Trophoblast cell (in vitro differentiated cells and primary cell): ENCODE data around the gene RFC2.

Experiments used
- DNase-seq, 2 donors: peaks; one replicate each; pipeline ENCODE4 v3.0.0-alpha.2; 2016
- H2AFZ ChIP-seq: 2 replicates; pipeline ENCODE4 v1.6.1; 2013; ENCODE audit warnings: low read length, moderate library complexity, mild to moderate bottlenecking; ENCODE audit not compliant: insufficient read depth, poor library complexity
- H2AK5ac ChIP-seq: 2 replicates; pipeline ENCODE4 v1.6.1; 2013; ENCODE audit warnings: mild to moderate bottlenecking, low read length
- H2BK120ac ChIP-seq: 2 replicates; pipeline ENCODE4 v1.6.1; 2013; ENCODE audit warnings: low read length, mild to moderate bottlenecking, moderate library complexity; ENCODE audit not compliant: insufficient read depth, poor library complexity
- H2BK12ac ChIP-seq: 2 replicates; pipeline ENCODE4 v1.6.1; 2013; ENCODE audit warnings: mild to moderate bottlenecking, low read length, moderate library complexity
- H2BK5ac ChIP-seq: 2 replicates; pipeline ENCODE4 v1.6.1; 2013; ENCODE audit warnings: low read length, low read depth, moderate library complexity, mild to moderate bottlenecking; ENCODE audit not compliant: poor library complexity
- H3K14ac ChIP-seq: 2 replicates; pipeline ENCODE4 v1.6.1; 2013; ENCODE audit warnings: mild to moderate bottlenecking, low read length
- H3K18ac ChIP-seq: 2 replicates; pipeline ENCODE4 v1.6.1; 2013; ENCODE audit warnings: mild to moderate bottlenecking, low read length
- H3K23ac ChIP-seq: 2 replicates; pipeline ENCODE4 v1.6.1; 2013; ENCODE audit warnings: low read length
- H3K27ac ChIP-seq: 2 replicates; pipeline ENCODE4 v1.5.1; 2013; ENCODE audit warnings: low read depth, mild to moderate bottlenecking, inconsistent platforms, low read length, moderate library complexity
- H3K27me3 ChIP-seq: 2 replicates; pipeline ENCODE4 v1.6.1; 2013; ENCODE audit warnings: inconsistent platforms, mild to moderate bottlenecking, low read length, moderate library complexity; ENCODE audit not compliant: insufficient read depth
- H3K36me3 ChIP-seq, 2 experiments: 1 replicate in 1 of 2; 2 replicates in 1 of 2; pipeline ENCODE4 v1.6.1; 2013; ENCODE audit warnings: low read length in 2 of 2, mild to moderate bottlenecking in 2 of 2, moderate library complexity in 1 of 2; ENCODE audit not compliant: insufficient read depth in 2 of 2, control insufficient read depth in 1 of 2
- H3K4ac ChIP-seq: 2 replicates; pipeline ENCODE4 v1.6.1; 2013; ENCODE audit warnings: low read depth, mild to moderate bottlenecking, low read length, moderate library complexity
- H3K4me1 ChIP-seq, 2 experiments: 1 replicate in 1 of 2; 2 replicates in 1 of 2; pipeline ENCODE4 v1.6.1; 2013; ENCODE audit warnings: low read length in 2 of 2, mild to moderate bottlenecking in 2 of 2, moderate library complexity in 1 of 2; ENCODE audit not compliant: insufficient read depth in 2 of 2, control insufficient read depth in 1 of 2
- H3K4me2 ChIP-seq: 2 replicates; pipeline ENCODE4 v1.6.1; 2013; ENCODE audit warnings: inconsistent platforms, mild to moderate bottlenecking, low read length, moderate library complexity
- H3K4me3 ChIP-seq: 2 replicates; pipeline ENCODE4 v1.5.1; 2013; ENCODE audit warnings: mild to moderate bottlenecking, low read depth, low read length, inconsistent platforms
- H3K79me1 ChIP-seq: one replicate; pipeline ENCODE4 v1.6.1; 2013; ENCODE audit warnings: low read length
- H3K79me2 ChIP-seq: 2 replicates; pipeline ENCODE4 v1.6.1; 2013; ENCODE audit warnings: low read length, mild to moderate bottlenecking; ENCODE audit not compliant: control insufficient read depth, insufficient read depth, poor library complexity
- H3K9ac ChIP-seq: 2 replicates; pipeline ENCODE4 v1.6.1; 2013; ENCODE audit warnings: mild to moderate bottlenecking, low read length
- H3K9me3 ChIP-seq: 2 replicates; pipeline ENCODE4 v1.6.1; 2013; ENCODE audit warnings: low read depth, mild to moderate bottlenecking, control low read depth, inconsistent platforms, low read length; ENCODE audit not compliant: insufficient read depth
- H4K12ac ChIP-seq: 2 replicates; pipeline ENCODE4 v1.6.1; 2013; ENCODE audit warnings: low read depth, mild to moderate bottlenecking, low read length, moderate library complexity
- H4K8ac ChIP-seq: 2 replicates; pipeline ENCODE4 v1.6.1; 2013; ENCODE audit warnings: low read depth, mild to moderate bottlenecking, low read length, moderate library complexity
- H4K91ac ChIP-seq: one replicate; pipeline ENCODE4 v1.6.1; 2013; ENCODE audit warnings: low read depth, mild to moderate bottlenecking, low read length, moderate library complexity
- WGBS: extraction: QIAGEN DNeasy Blood & Tissue Kit; methylation state at CpG from one replicate; pipeline ENCODE4 v1.1.7; 2013; ENCODE audit warnings: missing lambda C conversion rate; ENCODE audit not compliant: insufficient read length, insufficient coverage; ENCODE audit errors: extremely low coverage; 5-methylcytosine and 5-hydroxymethylcytosine counted together

Gene RFC2

GRCh38 chr7:74254858-74255379 is 720 bp upstream of the RFC2 start:
- Histone ChIP-seq H2AFZ (peak overlapping the region; percentile 85), H3K27me3 (no peaks in the 10 kb centered on the region), H4K8ac (peak overlapping the region; percentile 66), H3K9ac (peak overlapping the region; percentile 87), H3K4me2 (peak overlapping the region; percentile 91), H3K79me2 (peaks cover 7% of the 10 kb centered on the region), H4K91ac (peak overlapping the region; percentile 44), H3K14ac (peak overlapping the region; percentile 61), H3K36me3 (peaks cover 12 to 13% of the 10 kb centered on the region in 2 experiments), H3K9me3 (no peaks in the 10 kb centered on the region), H3K4me3 (peak overlapping the region; percentile 95), H3K79me1 (peaks cover 7% of the 10 kb centered on the region), H2BK12ac (no peak overlapping the region), H3K18ac (peak overlapping the region; percentile 71), H3K27ac (peak overlapping the region; percentile 30), H3K23ac (no peak overlapping the region), H2BK5ac (peak overlapping the region; percentile 7), H2AK5ac (no peak overlapping the region), H3K4me1 (peaks cover 5 to 10% of the 10 kb centered on the region in 2 experiments), H2BK120ac (peak overlapping the region; percentile 28), H3K4ac (peak overlapping the region; percentile 37), H4K12ac (peak overlapping the region; percentile 33)
- WGBS = no CpG with 5 or more reads among the region's 20 CpGs
- DNase-seq = no peak

- H3K36me3 ChIP-seq = peaks cover 20 to 24% of the 10 kb centered on the region in 2 experiments
- H3K27me3 ChIP-seq = no peaks in the 10 kb centered on the region
- H4K8ac ChIP-seq = peak overlapping the region; percentile 94
- H3K27ac ChIP-seq = no peak overlapping the region
- H3K79me1 ChIP-seq = peaks cover 7% of the 10 kb centered on the region
- H3K4me3 ChIP-seq = peak overlapping the region; percentile 100
- H2BK120ac ChIP-seq = peak overlapping the region; percentile 65
- peak overlapping the region; percentile 93 for H3K18ac ChIP-seq
- H3K4me1 ChIP-seq = peaks cover 5 to 10% of the 10 kb centered on the region in 2 experiments
- peak overlapping the region; percentile 80 for H3K4me2 ChIP-seq
- H3K4ac ChIP-seq = peak overlapping the region; percentile 96
- H3K79me2 ChIP-seq = peaks cover 7% of the 10 kb centered on the region
- peak overlapping the region; percentile 75 for H2BK5ac ChIP-seq
- H3K9me3 ChIP-seq = no peaks in the 10 kb centered on the region
- DNase-seq = peak in 1 of 2 donors; percentile 21
- H3K14ac ChIP-seq = peak overlapping the region; percentile 90
- H2BK12ac ChIP-seq = no peak overlapping the region
- H4K12ac ChIP-seq = peak overlapping the region; percentile 84
- H4K91ac ChIP-seq = peak overlapping the region; percentile 82
- peak overlapping the region; percentile 91 for H2AFZ ChIP-seq
- H3K9ac ChIP-seq = peak overlapping the region; percentile 95
- no peak overlapping the region for H3K23ac ChIP-seq
- WGBS = no CpG with 5 or more reads among the region's 10 CpGs
- no peak overlapping the region for H2AK5ac ChIP-seq
Measured at GRCh38 chr7:74253835-74254128, 417 bp downstream of the RFC2 start.

GRCh38 chr7:74253331-74253730 is 868 bp downstream of the RFC2 start:
- WGBS = no CpG with 5 or more reads among the region's 7 CpGs
- peaks cover 7% of the 10 kb centered on the region for H3K79me2 ChIP-seq
- no peak for DNase-seq

GRCh38 chr7:74252893-74253292 is 1.3 kb downstream of the RFC2 start:
- Histone ChIP-seq H3K4me3 (no peak overlapping the region), H3K9me3 (no peaks in the 10 kb centered on the region), H2BK5ac (no peak overlapping the region), H3K4me1 (peaks cover 5 to 10% of the 10 kb centered on the region in 2 experiments), H2BK12ac (no peak overlapping the region), H3K23ac (no peak overlapping the region), H4K91ac (no peak overlapping the region), H3K4ac (no peak overlapping the region), H2BK120ac (no peak overlapping the region), H3K27ac (no peak overlapping the region), H3K27me3 (no peaks in the 10 kb centered on the region), H2AK5ac (no peak overlapping the region), H3K4me2 (no peak overlapping the region), H3K9ac (no peak overlapping the region), H3K18ac (no peak overlapping the region), H3K36me3 (peaks cover 25 to 29% of the 10 kb centered on the region in 2 experiments), H3K79me2 (peaks cover 7% of the 10 kb centered on the region), H2AFZ (no peak overlapping the region), H4K8ac (no peak overlapping the region), H3K79me1 (peaks cover 7% of the 10 kb centered on the region), H4K12ac (no peak overlapping the region), H3K14ac (no peak overlapping the region)
- DNase-seq = no peak
- no CpG with 5 or more reads among the region's 5 CpGs for WGBS

More at GRCh38 chr7:74253331-74253730, 868 bp downstream of the RFC2 start:
- Histone ChIP-seq H3K27me3 (no peaks in the 10 kb centered on the region), H2AFZ (no peak overlapping the region), H3K23ac (no peak overlapping the region), H3K9me3 (no peaks in the 10 kb centered on the region), H3K4me3 (no peak overlapping the region), H2BK12ac (no peak overlapping the region), H4K8ac (peak overlapping the region; percentile 32), H3K79me1 (peaks cover 7% of the 10 kb centered on the region), H4K91ac (no peak overlapping the region), H3K18ac (no peak overlapping the region), H3K27ac (no peak overlapping the region), H2AK5ac (no peak overlapping the region), H3K36me3 (peaks cover 24% of the 10 kb centered on the region in 2 experiments), H4K12ac (no peak overlapping the region), H3K4ac (peak overlapping the region; percentile 33), H3K9ac (no peak overlapping the region), H3K4me1 (peaks cover 5 to 10% of the 10 kb centered on the region in 2 experiments), H3K4me2 (peak overlapping the region; percentile 80), H2BK5ac (no peak overlapping the region), H2BK120ac (no peak overlapping the region), H3K14ac (no peak overlapping the region)
